Colonic mucosa (tissue), 4 donors: ENCODE data around the gene FRY. TPM values are rescaled to one million over a fixed set of nuclear protein-coding genes. Genes with fewer than 3 reads are reported as not detected.

Experiments
- DNase-seq: peaks from one replicate; pipeline ENCODE4 v3.0.0-alpha.2; 2020
- H3K27ac ChIP-seq: fragments of 200-600 bp; one replicate; pipeline ENCODE4 v1.8.0; 2021
- H3K27me3 ChIP-seq: fragments of 200-600 bp; one replicate; pipeline ENCODE4 v1.8.0; 2021
- H3K36me3 ChIP-seq: fragments of 200-600 bp; one replicate; pipeline ENCODE4 v1.8.0; 2021
- H3K4me1 ChIP-seq: fragments of 200-600 bp; one replicate; pipeline ENCODE4 v1.8.0; 2021; ENCODE audit warnings: mild to moderate bottlenecking
- H3K4me3 ChIP-seq: fragments of 200-600 bp; one replicate; pipeline ENCODE4 v1.8.0; 2021
- H3K9ac ChIP-seq, 2 donors: one replicate each; pipeline ENCODE4 v1.7.0; 2013; ENCODE audit warnings: control low read depth in 2 of 2, low read depth in 2 of 2, low read length in 2 of 2
- H3K9me3 ChIP-seq: fragments of 200-600 bp; one replicate; pipeline ENCODE4 v1.8.0; 2021
- CTCF ChIP-seq: fragments of 200-600 bp; IDR thresholded peaks from one replicate; pipeline ENCODE4 v1.8.0; 2022; ENCODE audit warnings: antibody characterized with exemption, mild to moderate bottlenecking
- intact Hi-C: fragments of 100-400 bp; cut with DNase I; formaldehyde crosslinking; loops from one replicate; pipeline ENCODE4 v1.14.1; 2022
- total RNA-seq, 2 donors: library from RNA; stranded (reverse); fragmentation: NEBNext Ultra II Directional in 1 of 2; extraction: Animal tissue kit (Norgen Biotek cat#: 25700) in 1 of 2; gene quantifications; one replicate each; pipeline ENCODE4 v1.2.1, GENCODE V29; 2021
- donor health status: healthy.
- donor health status: DM: no; HTN: no; CAD: no.
- donor health status: DM: no; HTN: no; CAD: no.

Gene FRY
- total RNA-seq, 2 donors from 2014 or later, result 7.0 to 19.9 TPM

- no peak overlapping the region for H3K9ac ChIP-seq
- no peak for DNase-seq
- H3K4me3 ChIP-seq, result no peak overlapping the region
- no peak for TF ChIP-seq CTCF
- no peaks in the 10 kb centered on the region for H3K4me1 ChIP-seq
- no peak overlapping the region for H3K27ac ChIP-seq
- intact Hi-C loops, result no loop called here
- no peaks in the 10 kb centered on the region for H3K27me3 ChIP-seq
- H3K9me3 ChIP-seq, result no peaks in the 10 kb centered on the region
- no peaks in the 10 kb centered on the region for H3K36me3 ChIP-seq
Observed at GRCh38 chr13:32205431-32206096, 174.0 kb downstream of the FRY start.

GRCh38 chr13:32206097-32206740 is 174.6 kb downstream of the FRY start:
- no peaks in the 10 kb centered on the region for H3K27me3 ChIP-seq
- no peak overlapping the region for H3K9ac ChIP-seq
- no peak for DNase-seq
- intact Hi-C loops, result no loop called here
- H3K4me1 ChIP-seq, result no peaks in the 10 kb centered on the region
- no peak overlapping the region for H3K4me3 ChIP-seq
- no peaks in the 10 kb centered on the region for H3K36me3 ChIP-seq
- TF ChIP-seq CTCF, result no peak
- no peak overlapping the region for H3K27ac ChIP-seq
- no peaks in the 10 kb centered on the region for H3K9me3 ChIP-seq

GRCh38 chr13:32208860-32209259 is 177.3 kb downstream of the FRY start:
- Histone ChIP-seq H3K27ac (no peak overlapping the region), H3K27me3 (no peaks in the 10 kb centered on the region), H3K9ac (no peak overlapping the region), H3K9me3 (no peaks in the 10 kb centered on the region), H3K4me3 (no peak overlapping the region), H3K36me3 (no peaks in the 10 kb centered on the region), H3K4me1 (no peaks in the 10 kb centered on the region)
- TF ChIP-seq CTCF, result no peak
- intact Hi-C loops, result no loop called here
- no peak for DNase-seq

- H3K4me1 ChIP-seq, result no peaks in the 10 kb centered on the region
- no peak overlapping the region for H3K9ac ChIP-seq
- no peak for DNase-seq
- no peak overlapping the region for H3K27ac ChIP-seq
- H3K36me3 ChIP-seq, result no peaks in the 10 kb centered on the region
- TF ChIP-seq CTCF, result no peak
- intact Hi-C loops, result no loop called here
- no peaks in the 10 kb centered on the region for H3K9me3 ChIP-seq
- H3K4me3 ChIP-seq, result no peak overlapping the region
- H3K27me3 ChIP-seq, result no peaks in the 10 kb centered on the region
Observed at GRCh38 chr13:32209652-32210051, 178.1 kb downstream of the FRY start.

- TF ChIP-seq CTCF, result no peak
- Histone ChIP-seq H3K4me1 (no peaks in the 10 kb centered on the region), H3K9me3 (no peaks in the 10 kb centered on the region), H3K27me3 (no peaks in the 10 kb centered on the region), H3K27ac (no peak overlapping the region), H3K9ac (no peak overlapping the region), H3K4me3 (no peak overlapping the region), H3K36me3 (no peaks in the 10 kb centered on the region)
- intact Hi-C loops, result no loop called here
- no peak for DNase-seq
Observed at GRCh38 chr13:32210101-32210500, 178.5 kb downstream of the FRY start.
